Right atrium auricular region (tissue), 2 donors: Measurements from ENCODE around the gene ABCC6. TPM values are rescaled to one million over a fixed set of nuclear protein-coding genes. Genes with fewer than 3 reads are reported as not detected.
A peak's percentile ranks its signal among the peaks of the same experiment; 100 is the strongest.

Source experiments
- DNase-seq: peaks from one replicate; pipeline ENCODE4 v3.0.0-alpha.2; 2019; ENCODE audit warnings: low spot score
- H3K27ac ChIP-seq, 2 donors: fragments of 200-600 bp; sonication (generic); 1 replicate in 1 of 2; 2 replicates in 1 of 2; pipeline ENCODE4 v1.5.1; 2016 to 2019
- H3K27me3 ChIP-seq, 2 donors: fragments of 200-600 bp; sonication (generic); one replicate each; pipeline versions ENCODE4 v1.5.1 to v1.6.0; 2017 to 2019
- H3K36me3 ChIP-seq: fragments of 200-600 bp; sonication (generic); one replicate; pipeline ENCODE4 v1.5.1; 2016
- H3K4me1 ChIP-seq, 2 donors: fragments of 200-600 bp; sonication (generic); one replicate each; pipeline versions ENCODE4 v1.5.1 to v1.6.0; 2017 to 2019
- H3K4me3 ChIP-seq, 2 donors: fragments of 200-600 bp; sonication (generic); 1 replicate in 1 of 2; 2 replicates in 1 of 2; pipeline ENCODE4 v1.5.1; 2017 to 2019; ENCODE audit warnings: mild to moderate bottlenecking in 1 of 2, moderate library complexity in 1 of 2
- H3K9me3 ChIP-seq, 2 donors: fragments of 200-600 bp; sonication (generic); one replicate each; pipeline ENCODE4 v1.5.1; 2019
- total RNA-seq, 2 donors: library from RNA; depleted of rRNA; stranded (reverse); fragments of >200 nt; gene quantifications; one replicate each; pipeline ENCODE4 v1.1.0, GENCODE V29; 2016
- TF ChIP-seq, protein P1 (sequence below), 2 donors: fragments of 200-600 bp; sonication (generic); IDR thresholded peaks; one replicate each; pipeline ENCODE4 v1.5.1; 2019; ENCODE audit warnings: antibody characterized with exemption in 2 of 2

The ABCC6 gene
- total RNA-seq, 2 donors from 2014 or later, result 0.52 to 1.8 TPM

DNA sequence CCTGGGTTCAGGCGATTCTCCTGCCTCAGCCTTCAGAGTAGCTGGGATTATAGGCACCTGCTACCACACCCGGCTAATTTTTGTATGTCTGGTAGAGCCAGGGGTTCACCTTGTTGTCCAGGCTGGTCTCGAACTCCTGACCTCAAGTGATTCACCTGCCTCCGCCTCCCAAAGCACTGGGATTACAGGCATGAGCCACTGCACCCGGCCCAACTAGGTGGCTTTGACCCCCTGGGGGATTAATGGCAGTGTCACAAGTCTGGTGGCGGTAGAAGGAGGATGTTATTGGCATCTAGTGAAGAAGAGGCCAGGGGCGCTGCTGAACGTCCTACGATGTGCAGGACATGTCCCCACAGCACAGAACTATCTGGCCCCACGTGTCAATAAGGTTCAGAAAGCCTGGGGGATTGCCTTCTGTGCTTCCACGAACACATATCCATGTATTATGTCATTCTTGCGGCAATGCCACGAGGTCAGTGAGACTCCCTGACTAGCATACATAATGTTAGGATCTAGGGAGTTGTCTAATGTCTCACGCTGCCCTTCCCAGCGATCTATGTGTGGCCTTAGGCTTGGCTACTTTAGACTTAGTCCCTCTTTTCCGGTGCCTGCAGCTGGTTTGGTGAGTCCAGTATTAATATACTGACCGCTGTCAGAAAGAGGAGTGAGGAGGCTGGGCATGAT lies 75.8 kb downstream of the ABCC6 start:
- Histone ChIP-seq H3K9me3 (no peaks in the 10 kb centered on the region), H3K27me3 (no peaks in the 10 kb centered on the region), H3K36me3 (peaks cover 6% of the 10 kb centered on the region), H3K4me3 (no peak overlapping the region), H3K4me1 (peaks cover 0 to 16% of the 10 kb centered on the region in 2 donors), H3K27ac (no peak overlapping the region)
- TF ChIP-seq, protein P1, sequence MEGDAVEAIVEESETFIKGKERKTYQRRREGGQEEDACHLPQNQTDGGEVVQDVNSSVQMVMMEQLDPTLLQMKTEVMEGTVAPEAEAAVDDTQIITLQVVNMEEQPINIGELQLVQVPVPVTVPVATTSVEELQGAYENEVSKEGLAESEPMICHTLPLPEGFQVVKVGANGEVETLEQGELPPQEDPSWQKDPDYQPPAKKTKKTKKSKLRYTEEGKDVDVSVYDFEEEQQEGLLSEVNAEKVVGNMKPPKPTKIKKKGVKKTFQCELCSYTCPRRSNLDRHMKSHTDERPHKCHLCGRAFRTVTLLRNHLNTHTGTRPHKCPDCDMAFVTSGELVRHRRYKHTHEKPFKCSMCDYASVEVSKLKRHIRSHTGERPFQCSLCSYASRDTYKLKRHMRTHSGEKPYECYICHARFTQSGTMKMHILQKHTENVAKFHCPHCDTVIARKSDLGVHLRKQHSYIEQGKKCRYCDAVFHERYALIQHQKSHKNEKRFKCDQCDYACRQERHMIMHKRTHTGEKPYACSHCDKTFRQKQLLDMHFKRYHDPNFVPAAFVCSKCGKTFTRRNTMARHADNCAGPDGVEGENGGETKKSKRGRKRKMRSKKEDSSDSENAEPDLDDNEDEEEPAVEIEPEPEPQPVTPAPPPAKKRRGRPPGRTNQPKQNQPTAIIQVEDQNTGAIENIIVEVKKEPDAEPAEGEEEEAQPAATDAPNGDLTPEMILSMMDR (IDR thresholded peaks at IDR 0.05), result no peak
- no peak for DNase-seq

DNA sequence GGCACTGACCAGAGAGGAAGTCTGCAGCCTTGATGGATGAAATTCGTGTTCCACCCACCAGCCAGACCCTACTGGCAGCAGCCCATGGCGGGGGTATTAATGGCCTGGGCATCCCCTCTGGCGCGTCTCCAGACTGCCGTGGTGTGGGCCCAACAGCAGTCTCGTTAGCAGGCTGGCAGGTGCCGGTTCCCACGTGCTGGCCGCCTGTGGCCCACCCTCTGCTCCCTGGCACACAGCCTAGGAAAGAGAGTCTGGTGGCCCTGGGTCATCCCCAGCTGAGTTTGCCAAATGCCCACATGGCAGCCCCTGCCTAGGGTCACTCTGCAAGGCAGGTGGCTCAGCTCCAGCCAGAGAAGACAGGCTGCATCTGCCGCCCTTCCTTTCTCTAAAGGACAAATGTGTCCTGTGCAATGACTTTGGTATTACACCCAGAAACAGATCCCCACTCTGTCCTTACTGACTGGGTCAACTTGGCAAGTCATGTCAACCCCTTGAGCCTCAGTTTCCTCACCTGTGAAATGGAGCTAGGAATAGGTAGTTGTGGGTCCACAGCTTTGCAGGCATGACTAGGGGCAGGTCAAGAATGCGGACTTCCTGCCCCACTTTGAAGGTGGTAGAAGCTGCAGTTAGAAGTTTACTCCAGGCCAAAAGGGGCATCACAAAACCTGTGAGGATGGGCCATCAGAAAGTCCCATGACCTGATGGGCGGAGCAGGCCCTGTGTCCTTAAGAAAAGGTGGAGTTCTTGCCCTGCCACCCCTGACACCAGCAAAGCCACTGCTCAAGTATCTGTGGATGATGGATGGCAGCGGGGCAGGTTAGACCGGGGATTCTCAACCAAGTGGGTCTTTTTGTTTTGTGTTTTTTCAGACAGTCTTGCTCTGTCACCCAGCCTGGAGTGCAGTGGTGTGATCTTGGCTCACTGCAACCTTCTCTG lies 76.6 kb downstream of the ABCC6 start:
- H3K4me3 ChIP-seq, result no peak overlapping the region
- DNase-seq, result no peak
- peaks cover 14% of the 10 kb centered on the region for H3K36me3 ChIP-seq
- no peaks in the 10 kb centered on the region for H3K9me3 ChIP-seq
- no peaks in the 10 kb centered on the region for H3K27me3 ChIP-seq
- TF ChIP-seq, protein P1 (IDR thresholded peaks at IDR 0.05), result no peak
- peaks cover 0 to 16% of the 10 kb centered on the region in 2 donors for H3K4me1 ChIP-seq
- H3K27ac ChIP-seq, result peak overlapping the region in 1 of 2 donors; percentile 2

DNA sequence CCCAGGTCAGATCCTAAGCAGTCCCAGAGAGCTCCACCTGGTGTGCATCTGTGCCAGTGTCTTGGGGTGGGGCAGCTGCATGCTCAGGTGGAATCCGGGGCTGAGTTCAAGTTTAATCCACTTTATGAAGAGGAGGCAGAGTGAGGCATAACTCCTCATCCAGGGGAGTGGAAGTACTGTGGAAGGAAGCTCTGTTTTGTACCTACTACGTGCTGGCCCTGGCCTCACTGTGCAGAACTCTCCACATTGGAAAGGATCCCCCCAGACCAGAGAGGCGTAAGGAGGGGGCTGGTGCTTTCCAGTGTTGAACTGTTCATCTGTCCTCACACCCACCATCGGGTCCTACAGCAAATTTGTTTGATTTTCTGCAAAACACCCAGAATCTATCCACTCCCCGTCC lies 78.0 kb downstream of the ABCC6 start:
- Histone ChIP-seq H3K27ac (no peak overlapping the region), H3K9me3 (no peaks in the 10 kb centered on the region), H3K36me3 (peaks cover 27% of the 10 kb centered on the region), H3K4me3 (no peak overlapping the region), H3K4me1 (peaks cover 0 to 9% of the 10 kb centered on the region in 2 donors), H3K27me3 (no peaks in the 10 kb centered on the region)
- TF ChIP-seq, protein P1 (IDR thresholded peaks at IDR 0.05), result no peak
- DNase-seq, result no peak

DNA sequence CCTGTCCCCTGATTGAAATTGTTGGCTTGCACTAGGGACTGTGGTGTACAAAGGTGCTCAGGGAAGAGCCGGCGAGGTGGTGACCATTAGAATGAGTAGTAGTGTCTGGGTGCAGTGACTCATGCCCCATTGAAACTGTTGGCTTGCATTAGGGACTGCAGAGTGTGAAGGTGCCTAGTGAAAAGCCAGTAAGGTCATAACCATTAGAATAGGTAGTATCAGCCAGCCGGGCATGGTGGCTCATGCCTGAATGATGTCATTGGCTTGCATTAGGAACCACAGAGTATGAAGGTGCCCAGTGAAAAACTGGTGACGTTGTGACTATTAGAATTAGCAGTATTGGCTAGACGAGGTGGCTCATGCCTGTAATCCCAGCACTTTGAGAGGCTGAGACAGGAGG lies 78.9 kb downstream of the ABCC6 start:
- no peak for DNase-seq
- Histone ChIP-seq H3K9me3 (no peaks in the 10 kb centered on the region), H3K4me1 (peaks cover 0 to under 1% of the 10 kb centered on the region in 2 donors), H3K36me3 (peaks cover 36% of the 10 kb centered on the region), H3K27me3 (no peaks in the 10 kb centered on the region), H3K27ac (no peak overlapping the region), H3K4me3 (no peak overlapping the region)
- TF ChIP-seq, protein P1 (IDR thresholded peaks at IDR 0.05), result no peak

DNA sequence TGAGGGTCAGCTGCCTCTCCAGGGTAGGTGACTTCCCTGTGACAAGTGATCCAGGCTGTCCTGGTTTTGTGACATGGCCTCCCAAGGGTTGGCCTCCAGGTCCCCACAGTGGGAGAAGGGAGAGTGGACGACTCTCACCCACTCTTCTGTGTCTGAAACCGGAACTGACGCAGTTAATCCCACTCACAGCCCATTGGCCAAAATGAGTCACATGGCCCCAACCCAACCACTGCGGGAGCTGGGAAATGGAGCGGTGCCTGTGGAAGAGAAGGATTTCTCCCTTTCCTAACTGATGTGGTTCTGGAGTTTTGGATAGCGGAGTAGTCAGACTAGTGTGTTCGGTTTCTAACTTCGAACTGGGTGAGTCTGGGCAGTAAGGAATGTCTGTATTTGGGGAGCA lies 79.4 kb downstream of the ABCC6 start:
- H3K27ac ChIP-seq, result no peak overlapping the region
- H3K27me3 ChIP-seq, result no peaks in the 10 kb centered on the region
- H3K9me3 ChIP-seq, result no peaks in the 10 kb centered on the region
- H3K4me1 ChIP-seq, result no peaks in the 10 kb centered on the region
- no peak overlapping the region for H3K4me3 ChIP-seq
- H3K36me3 ChIP-seq, result peaks cover 41% of the 10 kb centered on the region
- no peak for DNase-seq
- TF ChIP-seq, protein P1 (IDR thresholded peaks at IDR 0.05), result no peak
